Lower lobe of right lung (tissue), 2 donors: ENCODE data around the gene ATXN2L. TPM values are rescaled to one million over a fixed set of nuclear protein-coding genes. Genes with fewer than 3 reads are reported as not detected.
A peak's percentile ranks its signal among the peaks of the same experiment; 100 is the strongest.

Experiments
- ATAC-seq, 2 donors: fragments of 200-7000 bp; cut with Tn5 transposase; one replicate each; pipeline ENCODE4 v1.9.1; 2020 to 2022; ENCODE audit warnings: mild to moderate bottlenecking in 2 of 2, moderate library complexity in 2 of 2
- DNase-seq: peaks from one replicate; pipeline ENCODE4 v3.0.0-alpha.2; 2020
- H3K27ac ChIP-seq: fragments of 200-600 bp; one replicate; pipeline ENCODE4 v1.8.0; 2022
- H3K27me3 ChIP-seq: fragments of 200-600 bp; one replicate; pipeline ENCODE4 v1.8.0; 2022; ENCODE audit warnings: low read depth
- H3K36me3 ChIP-seq: fragments of 200-600 bp; one replicate; pipeline ENCODE4 v1.8.0; 2022; ENCODE audit warnings: mild to moderate bottlenecking
- H3K4me1 ChIP-seq: fragments of 200-600 bp; one replicate; pipeline ENCODE4 v1.8.0; 2022
- H3K4me3 ChIP-seq: fragments of 200-600 bp; one replicate; pipeline ENCODE4 v1.8.0; 2022; ENCODE audit warnings: mild to moderate bottlenecking
- H3K9me3 ChIP-seq: fragments of 200-600 bp; one replicate; pipeline ENCODE4 v1.8.0; 2022
- intact Hi-C: fragments of 100-400 bp; cut with DNase I; formaldehyde crosslinking; loops from one replicate; pipeline ENCODE4 v1.11.0; 2022
- total RNA-seq: library from RNA; stranded (reverse); fragmentation: NEBNext Ultra II Directional; extraction: Animal tissue kit (Norgen Biotek cat#: 25700); gene quantifications from one replicate; pipeline ENCODE4 v1.2.1, GENCODE V29; 2021
- TF ChIP-seq, protein P1 (sequence below): fragments of 200-600 bp; IDR thresholded peaks from one replicate; pipeline ENCODE4 v1.8.0; 2022; ENCODE audit warnings: antibody characterized with exemption, mild to moderate bottlenecking
- donor health status: DM: no; HTN: yes; CAD: no; lungs with severe emphysema.

Gene ATXN2L
- total RNA-seq, 1 donor from 2014 or later = 145 TPM

DNA sequence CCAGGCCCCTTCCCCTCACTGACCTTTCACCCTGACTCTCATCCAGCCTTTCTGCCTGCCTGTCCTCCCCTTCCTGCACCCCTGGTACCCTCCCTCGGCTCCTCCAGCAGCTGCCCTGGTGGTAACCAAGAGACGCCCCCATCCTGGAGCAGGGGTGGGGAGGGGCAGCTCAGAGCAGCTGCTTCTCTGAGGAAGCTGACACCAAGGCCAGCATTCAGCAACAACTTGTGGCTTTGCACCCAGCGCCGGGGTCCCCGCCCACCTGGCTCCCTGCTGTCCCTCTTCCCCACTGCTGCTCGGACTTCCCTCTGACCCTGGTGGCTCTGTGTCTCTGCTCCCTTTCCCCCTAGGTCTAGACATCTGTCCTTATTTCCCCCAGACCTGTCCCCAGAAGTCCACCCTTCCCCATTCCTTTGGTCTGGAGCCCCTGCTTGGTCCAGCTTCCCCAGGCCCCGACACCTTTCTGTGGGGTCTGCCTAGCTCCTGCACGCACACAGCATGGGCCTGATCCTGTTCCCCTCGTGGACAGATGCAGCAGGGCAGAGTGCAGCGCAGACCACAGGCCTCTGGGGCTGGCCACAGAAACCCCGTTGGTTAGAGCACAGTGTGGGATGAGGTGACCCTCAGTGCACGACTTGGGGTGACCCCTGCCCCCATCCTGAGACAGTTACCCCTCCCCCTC, 54.3 kb downstream of the ATXN2L start:
- Histone ChIP-seq H3K4me1 (peaks cover 15% of the 10 kb centered on the region), H3K36me3 (peaks cover 20% of the 10 kb centered on the region), H3K9me3 (no peaks in the 10 kb centered on the region), H3K27ac (no peak overlapping the region), H3K4me3 (no peak overlapping the region), H3K27me3 (no peaks in the 10 kb centered on the region)
- no peak for DNase-seq
- intact Hi-C loops = no loop called here
- no peak for ATAC-seq
- TF ChIP-seq, protein P1, sequence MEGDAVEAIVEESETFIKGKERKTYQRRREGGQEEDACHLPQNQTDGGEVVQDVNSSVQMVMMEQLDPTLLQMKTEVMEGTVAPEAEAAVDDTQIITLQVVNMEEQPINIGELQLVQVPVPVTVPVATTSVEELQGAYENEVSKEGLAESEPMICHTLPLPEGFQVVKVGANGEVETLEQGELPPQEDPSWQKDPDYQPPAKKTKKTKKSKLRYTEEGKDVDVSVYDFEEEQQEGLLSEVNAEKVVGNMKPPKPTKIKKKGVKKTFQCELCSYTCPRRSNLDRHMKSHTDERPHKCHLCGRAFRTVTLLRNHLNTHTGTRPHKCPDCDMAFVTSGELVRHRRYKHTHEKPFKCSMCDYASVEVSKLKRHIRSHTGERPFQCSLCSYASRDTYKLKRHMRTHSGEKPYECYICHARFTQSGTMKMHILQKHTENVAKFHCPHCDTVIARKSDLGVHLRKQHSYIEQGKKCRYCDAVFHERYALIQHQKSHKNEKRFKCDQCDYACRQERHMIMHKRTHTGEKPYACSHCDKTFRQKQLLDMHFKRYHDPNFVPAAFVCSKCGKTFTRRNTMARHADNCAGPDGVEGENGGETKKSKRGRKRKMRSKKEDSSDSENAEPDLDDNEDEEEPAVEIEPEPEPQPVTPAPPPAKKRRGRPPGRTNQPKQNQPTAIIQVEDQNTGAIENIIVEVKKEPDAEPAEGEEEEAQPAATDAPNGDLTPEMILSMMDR = no peak

DNA sequence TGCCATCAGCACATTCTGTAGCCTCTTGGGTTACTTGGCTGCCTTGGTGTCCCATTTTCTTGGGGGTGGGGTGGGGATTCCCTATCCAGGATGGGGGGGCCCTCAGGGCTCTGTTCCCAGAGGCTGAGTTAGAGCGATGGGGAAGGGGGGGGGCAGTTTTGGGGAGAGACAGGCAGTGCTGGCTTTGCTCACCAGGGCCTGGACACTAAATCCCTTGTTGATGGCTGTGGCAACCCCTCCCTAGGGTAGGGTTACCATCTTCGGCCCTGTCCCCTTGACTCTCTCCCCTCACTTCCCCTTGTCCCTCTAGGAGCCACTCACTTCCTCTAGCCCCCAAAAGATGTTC, 54.8 kb downstream of the ATXN2L start:
- Histone ChIP-seq H3K27me3 (peaks cover 4% of the 10 kb centered on the region), H3K36me3 (peaks cover 17% of the 10 kb centered on the region), H3K9me3 (no peaks in the 10 kb centered on the region), H3K4me3 (no peak overlapping the region), H3K27ac (no peak overlapping the region), H3K4me1 (peaks cover 15% of the 10 kb centered on the region)
- no peak for DNase-seq
- intact Hi-C loops = no loop called here
- TF ChIP-seq, protein P1 = no peak
- ATAC-seq = no peak

DNA sequence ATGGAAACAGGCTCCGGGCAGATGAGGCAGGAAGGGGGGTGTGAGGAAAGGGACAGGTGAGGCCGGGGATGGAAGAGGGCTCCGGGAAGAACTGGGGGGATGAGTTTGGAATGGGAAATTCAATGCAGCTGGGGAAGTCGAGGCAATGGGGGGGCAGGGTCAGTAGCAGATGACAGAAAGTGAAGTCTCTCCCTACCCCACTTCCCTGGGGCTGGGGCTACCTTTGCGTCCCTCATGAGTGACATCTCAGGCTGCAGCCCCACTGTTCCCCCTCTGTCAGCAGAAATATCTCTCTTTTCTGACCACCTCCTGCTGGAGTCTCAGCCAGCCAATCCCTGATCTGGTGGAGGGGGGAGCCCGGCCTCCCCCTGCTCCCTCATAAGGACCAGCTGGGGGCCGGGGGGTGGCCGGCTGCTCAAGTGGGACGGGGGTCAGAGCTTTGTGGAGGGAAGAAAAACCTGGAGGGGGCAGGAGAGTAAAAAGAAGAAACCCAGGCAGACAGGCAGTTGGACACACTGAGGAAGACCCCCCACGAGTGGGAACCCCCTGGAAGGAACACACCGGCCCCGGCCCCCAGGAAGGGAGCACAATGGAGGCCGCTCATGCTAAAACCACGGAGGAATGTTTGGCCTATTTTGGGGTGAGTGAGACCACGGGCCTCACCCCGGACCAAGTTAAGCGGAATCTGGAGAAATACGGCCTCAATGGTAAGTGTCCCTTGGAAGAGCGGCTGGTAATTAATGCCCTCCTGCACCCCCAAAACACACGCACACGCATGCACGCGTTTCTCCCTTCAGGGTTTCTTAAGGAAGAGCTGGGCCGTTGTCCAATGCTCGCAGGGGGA, 55.5 kb downstream of the ATXN2L start, which contains the start of gene ATP2A1:
Gene ATP2A1, plus strand, starts transcription at position 406 of the 844 bp plus-strand sequence. Its CDS starts 184 bp downstream, at position 590.
- Histone ChIP-seq H3K27ac (no peak within 1 kb of the TSS), H3K36me3 (peaks cover 11% of the 10 kb centered on the region), H3K27me3 (peaks cover 8% of the 10 kb centered on the region), H3K4me1 (peaks cover 15% of the 10 kb centered on the region), H3K4me3 (peak within 1 kb of the TSS; percentile 67), H3K9me3 (no peaks in the 10 kb centered on the region)
- ATAC-seq (no peak), DNase-seq (no peak)
- TF ChIP-seq, protein P1 = no peak
- intact Hi-C loops = no loop called here

DNA sequence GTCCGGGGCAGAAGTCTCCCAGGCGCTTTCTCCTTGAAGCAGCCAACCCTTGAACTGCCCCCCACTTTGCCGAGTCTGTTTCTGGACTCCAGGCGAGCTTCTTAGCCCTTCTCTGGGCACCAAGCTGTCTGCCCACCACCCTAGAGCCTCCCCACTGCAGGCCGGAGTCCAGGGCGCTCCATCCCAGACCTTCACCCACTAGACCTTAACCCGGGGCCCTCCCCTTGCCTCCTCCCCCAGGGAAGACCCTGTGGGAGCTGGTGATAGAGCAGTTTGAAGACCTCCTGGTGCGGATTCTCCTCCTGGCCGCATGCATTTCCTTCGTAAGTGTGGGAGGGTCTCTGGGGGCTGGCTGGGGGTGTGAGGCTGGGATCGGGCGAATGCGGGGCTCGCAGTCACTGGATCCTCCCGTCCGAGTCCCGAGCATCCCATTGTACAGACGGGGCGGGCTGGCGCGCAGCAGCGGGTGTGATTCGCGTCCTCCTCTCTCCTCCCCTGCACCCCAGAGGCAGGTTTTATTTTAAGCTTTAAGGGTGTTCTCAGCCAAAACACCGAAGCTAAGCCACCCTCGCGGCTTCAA, 56.6 kb downstream of the ATXN2L start:
- peak; percentile 44 to 64 for ATAC-seq
- Histone ChIP-seq H3K4me3 (peak overlapping the region; percentile 67), H3K36me3 (peaks cover 2% of the 10 kb centered on the region), H3K27ac (no peak overlapping the region), H3K27me3 (peaks cover 10% of the 10 kb centered on the region), H3K4me1 (peaks cover 15% of the 10 kb centered on the region), H3K9me3 (no peaks in the 10 kb centered on the region)
- TF ChIP-seq, protein P1 = no peak
- intact Hi-C loops = no loop called here
- DNase-seq = no peak

DNA sequence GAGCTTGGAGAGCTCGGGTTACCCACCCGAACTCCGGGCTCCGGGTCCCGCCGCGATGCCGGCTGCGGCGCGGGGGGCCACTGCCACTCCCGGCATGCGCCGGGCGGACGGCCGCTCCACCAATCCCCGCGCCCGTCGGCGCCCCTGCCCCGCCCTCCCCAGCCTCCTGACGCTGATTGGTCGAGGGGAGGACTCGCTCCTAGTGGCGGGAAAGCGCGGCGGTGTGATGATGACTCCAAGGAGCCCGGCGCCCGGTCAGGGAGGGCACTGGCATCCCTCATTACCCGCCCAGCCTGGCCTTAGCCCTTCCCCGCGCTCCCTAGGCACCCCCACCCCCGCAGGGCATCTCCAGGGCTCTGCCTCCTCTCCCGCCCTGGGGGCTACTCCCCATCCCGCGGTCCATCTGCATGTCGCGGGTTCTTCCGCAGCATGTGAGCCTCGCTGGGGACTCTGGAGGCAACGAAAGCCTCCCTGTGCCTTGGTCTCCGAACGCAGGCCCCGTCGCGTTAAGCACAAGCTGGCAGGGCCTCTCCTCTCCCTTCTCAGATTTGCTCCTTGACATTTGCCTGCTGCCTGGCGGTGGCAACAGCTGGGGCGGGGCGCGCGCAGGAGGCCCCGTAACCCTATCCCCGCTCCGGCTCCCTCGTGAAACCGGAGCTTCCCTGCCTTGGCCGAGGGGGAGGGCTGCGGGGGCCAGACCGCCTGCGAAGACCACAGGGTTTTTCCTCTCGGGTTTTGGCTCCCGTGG, 57.2 kb downstream of the ATXN2L start:
- peak; percentile 94 to 98 for ATAC-seq
- no peak overlapping the region for H3K27ac ChIP-seq
- peak overlapping the region; percentile 67 for H3K4me3 ChIP-seq
- no peaks in the 10 kb centered on the region for H3K36me3 ChIP-seq
- intact Hi-C loops = no loop called here
- DNase-seq = peak; percentile 88
- TF ChIP-seq, protein P1 = no peak
- peaks cover 15% of the 10 kb centered on the region for H3K4me1 ChIP-seq
- no peaks in the 10 kb centered on the region for H3K9me3 ChIP-seq
- H3K27me3 ChIP-seq = peaks cover 10% of the 10 kb centered on the region
